Measurements from ENCODE around the gene ZMYND11. TPM values are rescaled to one million over a fixed set of nuclear protein-coding genes. Genes with fewer than 3 reads are reported as not detected.

ZMYND11 gene
- total and polyA plus RNA-seq, 2 of the 8 experiments (the other 6 are each of a cell fraction or from before 2014, with no cell fraction given), result 7.5 to 26.6 TPM

- TF ChIP-seq EP300 (IDR thresholded peaks at IDR 0.05; ENCODE audit: borderline replicate concordance in 1 of 2, low read depth in 2 of 2, low read length in 2 of 2), result no peak
These were observed 106.2 kb downstream of the ZMYND11 start (continued) for GRCh38 chr10:241451-241850.
